ENCODE results near the gene HPSE2. TPM values are rescaled to one million over a fixed set of nuclear protein-coding genes. Genes with fewer than 3 reads are reported as not detected.

Gene HPSE2
- total and polyA plus RNA-seq, 2 of the 8 experiments (the other 6 are each of a cell fraction or from before 2014, with no cell fraction given) = 0.41 to 0.58 TPM

DNA sequence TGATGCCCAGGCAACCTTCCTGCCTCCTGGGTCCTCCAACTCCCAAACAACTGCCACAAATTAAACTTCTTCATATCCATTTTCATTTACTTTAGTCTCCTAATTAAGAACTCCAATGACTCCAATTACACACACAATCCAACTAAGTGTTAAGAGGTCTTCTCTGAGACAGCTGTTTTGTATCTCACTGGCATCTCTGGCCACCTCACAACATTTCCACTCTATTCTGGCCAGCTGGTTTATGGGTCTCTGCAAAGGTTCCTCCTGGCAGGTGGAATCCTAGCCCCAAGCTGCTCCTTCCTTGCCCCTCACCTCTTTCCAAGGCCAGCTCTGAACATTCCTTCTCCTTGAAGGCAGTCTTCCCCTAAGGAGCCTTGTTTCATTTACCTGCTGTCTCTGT lies 665.8 kb downstream of the HPSE2 start (continued):
- TF ChIP-seq ASH2L (IDR thresholded peaks at IDR 0.05; ENCODE audit: low read length) (no peak), SIX5 (IDR thresholded peaks at IDR 0.05; ENCODE audit: low read depth, low read length) (no peak), SP4 (IDR thresholded peaks at IDR 0.05; ENCODE audit: low read length) (no peak)

Measured in H1 (cell line).